GM18511 (cell line): ENCODE results near the gene HNRNPU.

Experiments used
- ATAC-seq: cut with Tn5 transposase; IDR thresholded peaks from one replicate; pipeline ENCODE4 v1.9.1; 2021; ENCODE audit warnings: mild to moderate bottlenecking, moderate library complexity; ENCODE audit not compliant: unreplicated experiment

The HNRNPU gene

DNA sequence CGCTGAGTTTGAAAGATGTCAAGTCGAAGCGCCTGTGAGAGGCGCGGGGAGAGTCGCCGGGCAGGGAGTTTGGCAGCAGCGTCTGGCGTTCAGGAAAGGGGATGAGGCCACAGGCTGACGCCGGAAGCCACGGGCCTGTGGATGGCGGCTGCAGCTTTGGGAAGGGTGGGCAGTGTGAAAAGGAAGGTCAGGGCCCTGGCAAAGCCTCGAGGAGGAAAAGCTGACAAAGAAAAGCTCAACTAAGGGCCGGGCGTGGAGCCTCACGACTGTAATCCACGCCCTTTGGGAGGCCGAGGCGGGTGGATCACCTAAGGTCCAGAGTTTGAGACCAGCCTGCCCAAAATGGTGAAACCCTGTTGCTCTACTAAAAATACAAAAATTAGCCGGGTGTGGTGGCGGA lies 54.1 kb downstream of the HNRNPU start:
- no peak for ATAC-seq

DNA sequence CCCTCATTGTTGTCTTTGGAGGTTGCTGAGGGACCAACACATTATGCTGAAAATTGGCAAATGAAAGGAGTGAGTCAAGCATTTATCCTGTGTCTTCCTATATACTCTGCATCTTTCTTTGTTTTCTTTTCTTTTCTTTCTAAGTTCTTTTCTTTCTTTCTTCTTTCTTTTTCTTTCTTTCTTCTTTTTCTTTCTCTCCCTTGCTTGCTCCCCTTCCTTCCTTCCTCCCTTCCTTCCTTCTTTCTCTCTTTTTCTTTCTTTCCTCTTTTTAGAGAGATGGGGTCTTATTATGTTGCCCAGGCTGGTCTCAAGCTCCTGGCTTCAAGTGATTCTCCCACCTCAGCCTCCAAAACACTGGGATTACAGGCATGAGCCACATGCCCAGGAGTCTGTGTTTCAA lies 57.2 kb downstream of the HNRNPU start:
- ATAC-seq = no peak

DNA sequence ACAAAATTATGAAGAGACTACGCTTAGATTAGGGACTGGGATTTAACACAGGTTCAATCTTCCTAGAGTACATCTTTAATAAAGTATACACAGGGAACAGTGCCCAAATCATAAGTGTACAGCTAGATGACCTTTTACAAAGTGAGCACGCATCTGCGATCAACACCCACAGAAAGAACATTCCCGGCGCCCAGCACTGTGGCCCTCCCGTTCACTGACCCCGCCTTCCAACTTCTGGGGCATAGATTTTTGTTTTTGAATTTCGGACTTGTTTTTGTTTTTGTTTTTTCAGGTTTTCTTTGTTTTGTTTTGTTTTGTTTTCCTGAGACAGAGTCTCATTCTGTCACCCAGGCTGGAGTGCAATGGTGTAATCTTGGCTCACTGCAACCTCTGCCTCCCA lies 59.5 kb downstream of the HNRNPU start:
- ATAC-seq = no peak

DNA sequence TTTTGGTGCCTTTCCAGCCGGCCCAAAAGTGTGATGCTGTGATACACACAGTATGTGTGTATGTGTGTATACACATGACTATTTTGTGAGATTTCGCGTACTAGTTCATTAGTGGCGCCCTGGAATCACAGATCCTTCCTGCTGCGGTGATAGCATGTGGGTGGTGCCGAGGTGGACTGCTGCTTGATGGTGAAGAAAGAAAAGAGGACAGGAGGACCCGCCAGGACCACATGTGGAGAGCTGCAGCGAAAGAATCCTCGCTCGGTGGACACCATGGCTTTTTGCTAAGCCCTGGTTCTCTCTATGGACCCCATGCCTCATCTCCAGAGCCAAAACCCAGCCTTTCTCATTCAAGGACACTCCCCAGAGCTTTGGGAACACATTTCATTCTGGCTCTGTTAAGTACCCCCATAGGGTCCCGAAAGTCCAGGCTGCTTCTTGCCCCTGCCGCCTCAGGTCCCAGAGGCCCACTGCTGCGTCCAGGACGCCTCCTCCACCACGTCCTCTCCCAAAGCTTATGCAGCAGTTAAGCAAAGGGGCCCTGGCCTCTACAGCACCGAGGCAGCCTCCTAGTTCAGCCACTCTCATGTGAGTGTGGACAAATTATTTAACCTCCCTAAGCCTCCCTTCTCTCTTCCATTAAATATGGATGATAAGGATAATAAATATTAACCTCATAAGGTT lies 61.6 kb downstream of the HNRNPU start:
- ATAC-seq = no peak

DNA sequence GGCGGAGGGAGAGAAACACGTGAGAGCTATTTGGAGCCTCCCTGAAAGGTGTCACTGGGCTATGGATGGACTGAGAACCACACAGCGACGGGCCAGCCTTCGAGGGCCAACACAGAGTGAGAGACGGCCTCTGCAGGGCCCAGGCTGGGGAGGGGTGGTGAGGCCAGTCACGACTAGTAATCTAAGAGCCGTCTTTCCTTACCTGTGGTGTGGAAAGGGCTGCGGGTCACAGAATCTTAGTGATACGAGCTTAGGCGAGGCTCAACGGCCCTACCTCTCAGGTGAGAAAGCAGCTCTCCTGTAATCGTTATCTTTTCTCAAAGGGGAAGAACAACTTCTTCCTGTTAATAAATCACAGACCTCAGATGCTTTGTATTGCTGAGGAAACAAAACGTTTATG lies 62.3 kb downstream of the HNRNPU start:
- ATAC-seq = no peak

DNA sequence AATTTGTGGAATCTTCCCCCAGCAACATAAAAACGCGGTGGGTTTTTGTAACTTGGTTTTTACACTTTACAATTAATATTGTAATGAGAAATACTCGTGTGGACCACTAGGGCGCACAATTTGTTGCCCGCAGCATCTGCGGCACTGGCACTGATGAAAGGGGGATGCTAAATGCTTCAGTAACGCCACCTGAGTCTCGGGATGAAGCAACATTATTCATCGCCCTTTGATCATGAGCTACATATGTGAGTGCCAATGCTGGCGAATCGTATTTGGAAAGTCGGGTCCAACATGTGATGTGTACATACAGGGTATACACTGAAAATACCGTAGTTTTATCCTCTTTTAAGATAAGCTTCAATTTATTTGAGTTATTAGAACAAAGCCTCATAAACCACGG lies 63.1 kb downstream of the HNRNPU start:
- ATAC-seq = peak; percentile 82

DNA sequence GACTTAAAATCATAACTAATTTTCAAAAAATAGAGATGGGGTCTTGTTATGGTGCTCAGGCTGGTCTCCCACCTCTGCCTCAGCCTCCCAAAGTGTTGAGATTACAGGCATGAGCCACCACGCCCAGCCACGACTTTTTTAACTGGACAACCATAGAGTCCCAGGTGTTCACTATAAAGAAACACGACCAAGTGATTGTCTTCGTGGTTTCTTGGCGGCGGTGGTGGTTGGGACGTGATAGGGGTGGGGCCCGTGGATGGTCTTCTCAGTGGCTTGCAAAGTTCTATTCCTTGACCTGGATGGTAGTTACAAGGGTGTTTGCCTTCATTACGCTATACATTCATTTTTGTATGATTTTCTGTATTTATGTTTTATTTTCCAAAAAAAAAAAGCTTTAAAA lies 63.5 kb downstream of the HNRNPU start:
- no peak for ATAC-seq
